T-helper 22 cell (primary cell): ENCODE measurements around the gene ADA.

Experiments used
- DNase-seq: peaks from one replicate; pipeline ENCODE4 v3.0.0-alpha.2; 2020; ENCODE audit warnings: low read depth

Gene ADA

DNA sequence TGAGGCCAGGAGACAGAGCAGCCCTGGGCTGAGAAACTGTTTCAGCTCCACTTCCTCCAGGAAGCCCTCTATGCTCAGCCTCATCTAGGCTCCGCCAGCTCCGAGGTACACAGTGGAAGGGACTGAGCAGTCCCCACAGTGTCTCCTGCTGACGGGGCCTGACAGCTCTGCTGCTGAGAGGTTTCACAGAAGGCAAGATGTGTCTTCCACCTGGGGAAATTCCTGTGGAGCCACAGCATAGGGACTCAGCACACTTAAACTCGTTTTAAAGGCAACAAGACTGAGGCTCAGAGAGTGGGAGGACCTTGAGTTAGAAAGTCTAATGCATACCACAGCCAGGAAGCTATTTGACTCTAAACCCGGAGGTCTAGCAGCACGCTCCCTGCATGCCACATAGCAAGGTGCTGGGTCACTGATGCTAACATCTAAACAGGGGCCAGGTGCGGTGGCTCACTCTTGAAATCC is 6.8 kb downstream of the ADA start:
- peak; percentile 52 for DNase-seq

DNA sequence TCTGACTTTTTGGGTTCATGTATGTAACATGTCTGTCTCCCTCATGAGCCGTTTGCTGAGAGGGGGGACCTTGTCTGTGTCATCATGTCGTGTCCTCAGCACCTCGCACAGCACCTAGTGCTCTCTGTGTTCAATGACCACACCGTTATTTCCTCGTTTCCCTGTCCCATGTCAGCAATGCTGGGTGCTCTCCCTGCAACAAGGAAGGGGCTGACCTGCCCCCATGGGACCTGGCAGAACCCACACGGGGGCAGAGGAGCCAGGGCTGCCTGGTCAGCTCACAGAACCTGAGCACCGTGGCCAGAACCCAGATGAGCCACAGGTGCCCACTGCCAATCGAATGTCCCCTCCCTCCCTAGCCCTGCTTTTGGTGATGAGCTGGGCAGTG is 7.3 kb downstream of the ADA start:
- no peak for DNase-seq

DNA sequence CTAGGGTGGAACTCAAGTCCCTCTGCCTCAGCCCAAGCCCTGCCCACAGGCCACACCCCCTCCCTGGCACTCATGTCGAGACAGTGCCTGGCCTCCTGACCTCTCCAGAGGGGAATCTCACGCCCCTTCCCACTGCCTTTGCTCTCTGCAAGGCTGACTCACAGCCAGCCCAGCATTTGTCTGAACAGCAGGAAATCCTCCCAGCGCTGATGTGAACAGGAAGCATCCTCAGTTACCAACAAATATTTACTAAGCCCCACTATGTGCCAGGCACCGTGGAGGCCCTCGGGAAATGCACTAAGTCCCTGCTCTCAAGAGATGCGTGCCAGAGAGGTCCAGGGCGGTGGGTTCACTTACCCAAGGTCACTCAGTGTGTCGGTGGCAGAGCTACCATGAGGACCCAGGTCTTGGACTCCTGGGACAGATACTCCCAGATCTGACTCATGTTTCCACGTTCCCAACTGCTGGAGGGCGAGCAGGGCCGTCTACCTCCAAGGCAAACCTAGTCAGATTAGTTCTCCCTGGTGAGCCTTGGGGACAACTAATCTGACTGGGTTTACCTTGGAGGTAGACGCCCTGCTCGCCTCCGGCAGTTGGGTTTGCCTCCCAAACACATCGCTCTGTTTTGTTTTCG is 7.8 kb downstream of the ADA start:
- peak; percentile 66 for DNase-seq

DNA sequence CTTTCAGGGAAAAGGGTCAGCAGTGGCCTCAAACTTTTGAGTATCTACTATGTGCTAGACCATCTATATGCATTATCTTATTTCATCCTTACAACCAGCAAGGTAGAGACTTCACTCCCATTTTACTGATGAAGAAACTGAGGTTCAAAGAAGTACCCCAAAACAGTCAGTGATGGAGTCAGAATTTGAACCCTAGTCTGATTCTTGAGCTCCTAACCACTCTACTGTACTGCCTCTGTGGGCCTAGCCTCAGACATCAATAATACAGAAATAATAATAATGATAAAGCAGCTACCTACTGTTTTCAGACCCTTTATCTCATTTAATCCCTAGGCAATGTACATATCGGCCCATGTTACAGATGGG is 8.4 kb downstream of the ADA start:
- DNase-seq = no peak

DNA sequence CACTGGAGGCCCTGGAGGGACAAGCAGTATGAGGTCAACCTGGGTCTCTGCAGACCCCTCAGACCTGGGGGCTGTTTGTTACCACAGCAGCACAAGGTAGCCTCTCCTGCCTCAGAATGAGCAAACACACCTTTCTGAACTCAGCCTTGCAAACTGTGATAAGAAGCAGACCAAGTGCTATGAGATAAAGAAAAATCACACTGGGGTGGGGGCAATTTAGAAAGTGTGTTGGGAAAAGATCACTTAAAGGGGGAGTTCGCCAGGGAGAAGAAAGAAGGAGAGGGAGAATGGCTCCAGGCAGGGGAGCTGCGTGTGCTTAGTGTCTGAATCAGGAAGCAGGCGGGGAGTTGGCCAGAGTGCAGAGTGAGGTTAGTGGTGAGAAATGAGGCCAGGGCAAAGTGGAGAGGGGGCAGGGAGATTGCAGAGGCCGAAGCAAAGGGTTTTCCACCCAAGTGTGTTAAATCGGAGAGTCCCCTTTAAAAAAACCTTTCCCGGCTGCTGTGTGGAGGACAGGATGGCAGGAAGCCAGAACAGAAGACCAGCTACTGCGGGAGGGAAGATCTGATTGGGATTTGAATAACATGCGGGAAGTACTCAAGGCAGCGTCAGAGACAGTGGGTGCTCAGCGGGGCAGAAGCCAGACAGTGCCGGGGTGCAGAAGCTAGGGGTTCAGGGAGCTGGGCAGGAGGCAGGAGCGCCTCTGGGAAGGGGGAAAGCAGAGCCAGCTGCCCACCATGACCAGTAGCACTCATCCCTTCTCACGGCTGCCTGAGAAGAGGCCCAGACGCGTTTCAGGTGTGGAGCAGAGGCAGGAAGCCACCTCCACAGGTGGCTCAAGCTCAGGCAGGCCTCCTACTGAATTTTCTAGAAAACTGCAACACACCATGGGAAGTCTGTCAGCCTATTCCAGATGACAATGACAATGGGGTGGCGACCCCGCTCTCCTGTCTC is 9.0 kb downstream of the ADA start:
- no peak for DNase-seq

DNA sequence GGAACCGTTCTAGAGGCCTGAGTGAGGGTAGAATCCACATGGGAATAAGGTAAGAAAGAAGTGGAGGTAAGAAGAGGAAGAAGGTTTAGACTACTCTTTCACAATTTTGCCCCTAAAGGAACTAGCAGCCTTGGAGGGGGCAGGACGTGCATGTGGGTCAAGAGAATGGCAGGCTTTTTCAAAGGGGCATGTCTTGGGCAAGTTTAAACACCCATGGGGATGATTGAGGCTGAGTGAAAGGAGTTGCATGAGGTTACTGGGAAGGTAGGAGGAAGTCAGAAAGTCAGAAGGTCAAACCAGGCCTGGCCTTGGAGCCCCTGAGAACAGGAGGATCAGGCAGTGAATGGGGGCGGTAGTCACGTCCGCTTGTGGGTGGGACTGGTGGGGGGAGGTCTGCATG is 10.2 kb downstream of the ADA start:
- no peak for DNase-seq

DNA sequence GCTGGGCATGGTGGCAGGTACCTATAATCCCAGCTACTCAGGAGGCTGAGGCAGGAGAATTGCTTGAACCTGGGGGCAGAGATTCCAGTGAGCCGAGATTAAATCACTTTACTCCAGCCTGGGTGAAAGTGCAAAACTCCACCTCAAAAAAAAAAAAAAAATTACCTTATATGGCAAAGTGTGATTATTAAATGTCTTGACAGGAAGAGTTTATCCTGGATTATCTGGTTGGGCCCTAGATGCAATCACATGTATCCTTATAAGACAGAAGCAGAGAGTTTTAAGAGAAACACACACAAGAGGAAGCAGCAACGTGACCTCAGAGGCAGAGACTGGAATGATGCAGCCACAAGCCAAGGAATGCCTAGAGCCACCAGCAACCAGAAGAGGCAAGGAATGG is 11.0 kb downstream of the ADA start:
- DNase-seq = no peak

DNA sequence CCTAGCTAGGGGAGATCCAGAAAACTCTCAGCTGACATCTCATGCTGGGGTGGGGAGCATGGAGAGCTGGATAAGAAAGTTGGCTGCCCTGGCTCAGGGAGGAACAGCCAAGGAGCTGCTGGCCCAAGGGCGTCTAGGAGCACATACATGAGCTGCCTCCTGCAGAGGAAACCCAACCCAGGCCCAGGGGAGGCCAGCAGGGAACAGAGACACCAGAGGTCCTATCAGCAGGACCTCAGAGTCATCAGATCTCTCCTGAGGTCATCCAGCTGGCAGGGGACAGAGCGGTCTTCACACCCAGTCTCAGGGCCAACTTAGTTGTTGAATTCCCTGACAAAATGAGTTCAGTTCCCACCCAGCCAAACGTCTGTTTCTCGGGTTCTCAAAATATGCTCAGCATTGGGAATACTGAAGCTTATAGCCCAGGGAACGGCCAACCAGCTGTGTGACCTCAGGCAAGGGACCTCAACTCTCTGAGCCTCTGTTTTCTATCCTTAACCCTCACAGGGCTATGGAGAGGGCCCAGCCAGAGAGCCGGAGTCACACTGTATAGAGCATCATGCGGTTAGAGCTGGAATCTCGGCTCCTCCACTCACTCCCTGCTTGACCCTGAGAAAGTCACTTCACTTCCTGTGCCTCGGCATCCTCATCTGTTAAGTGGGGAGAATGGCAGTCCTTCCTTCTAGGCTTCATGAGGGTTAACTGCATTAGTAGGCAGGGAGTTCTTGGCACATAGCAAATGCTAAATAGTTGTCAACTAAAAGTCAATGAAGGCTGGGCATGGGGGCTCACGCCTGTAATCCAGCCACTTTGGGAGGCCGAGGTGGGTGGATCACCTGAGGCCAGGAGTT is 13.8 kb downstream of the ADA start:
- DNase-seq = no peak

DNA sequence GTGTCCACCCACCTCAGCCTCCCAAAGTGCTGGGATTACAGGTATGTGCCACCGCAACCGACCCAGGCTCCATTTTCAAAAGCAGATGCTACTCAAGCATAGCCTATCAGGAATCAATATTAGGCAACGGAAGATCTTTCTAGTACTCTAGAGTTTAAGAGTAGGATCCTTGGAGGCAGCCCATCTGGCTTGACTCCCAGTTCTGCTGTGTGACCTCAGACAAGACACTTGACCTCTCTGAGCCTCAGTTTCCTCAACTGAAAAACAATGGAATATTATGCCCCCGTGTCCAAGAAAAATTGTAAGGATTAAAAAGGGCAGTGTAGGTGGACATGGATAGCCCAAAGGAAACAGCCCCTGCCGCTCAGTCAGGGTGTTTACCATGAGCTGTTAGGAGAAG is 14.5 kb downstream of the ADA start:
- no peak for DNase-seq

DNA sequence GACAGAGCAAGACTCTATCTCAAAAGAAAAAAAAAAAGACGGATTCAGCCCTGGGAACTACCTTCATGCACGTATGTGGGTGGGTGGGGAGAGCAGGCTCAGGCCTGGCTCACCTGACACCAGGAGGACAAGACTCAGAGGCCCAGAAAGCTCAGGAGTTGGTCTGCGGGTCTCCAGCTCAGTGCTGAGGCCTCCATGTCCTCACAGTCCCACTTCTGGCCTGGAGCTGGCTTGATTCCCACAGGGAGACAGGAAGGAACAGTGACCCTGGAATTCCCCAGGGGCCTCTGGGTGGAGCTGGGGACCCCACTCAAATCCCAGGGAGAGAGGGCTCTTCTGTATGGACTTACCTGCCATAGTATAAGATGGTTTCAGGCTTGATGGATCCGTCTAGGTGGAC is 15.6 kb downstream of the ADA start:
- DNase-seq = no peak

DNA sequence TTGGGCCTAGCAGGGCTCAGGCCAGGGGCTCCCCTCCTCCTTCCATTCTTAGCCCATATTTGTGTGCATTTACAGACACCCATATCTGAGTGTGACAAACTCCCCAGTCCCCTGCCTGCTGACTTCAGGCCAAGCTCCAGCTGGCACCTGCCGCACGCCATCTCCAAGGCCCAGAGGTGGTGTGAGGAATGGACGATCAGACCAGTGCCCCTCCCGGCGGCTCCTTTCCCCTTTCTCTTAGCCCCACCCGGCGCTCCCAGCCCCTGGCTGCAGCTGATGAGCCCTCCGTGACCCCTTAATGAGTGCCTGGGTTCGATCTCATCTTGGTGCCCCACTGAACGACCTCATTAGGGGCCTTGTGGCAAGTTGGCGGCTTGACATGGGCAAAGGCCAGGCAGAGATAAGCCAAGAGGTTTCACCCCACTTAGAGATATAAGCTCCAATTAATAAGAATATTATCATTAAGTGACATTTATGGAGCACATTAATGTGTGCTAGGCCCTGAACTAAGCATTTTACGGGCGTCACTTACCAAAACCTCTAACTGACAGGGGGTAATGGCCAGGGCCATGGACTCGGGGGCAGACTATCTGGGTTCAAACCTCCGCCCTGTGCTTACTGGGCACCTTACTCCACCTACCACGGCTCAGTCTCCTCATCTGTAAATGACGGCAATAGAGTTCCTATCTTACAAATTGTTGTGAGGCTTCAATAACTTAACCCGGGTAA is 17.5 kb downstream of the ADA start:
- no peak for DNase-seq

DNA sequence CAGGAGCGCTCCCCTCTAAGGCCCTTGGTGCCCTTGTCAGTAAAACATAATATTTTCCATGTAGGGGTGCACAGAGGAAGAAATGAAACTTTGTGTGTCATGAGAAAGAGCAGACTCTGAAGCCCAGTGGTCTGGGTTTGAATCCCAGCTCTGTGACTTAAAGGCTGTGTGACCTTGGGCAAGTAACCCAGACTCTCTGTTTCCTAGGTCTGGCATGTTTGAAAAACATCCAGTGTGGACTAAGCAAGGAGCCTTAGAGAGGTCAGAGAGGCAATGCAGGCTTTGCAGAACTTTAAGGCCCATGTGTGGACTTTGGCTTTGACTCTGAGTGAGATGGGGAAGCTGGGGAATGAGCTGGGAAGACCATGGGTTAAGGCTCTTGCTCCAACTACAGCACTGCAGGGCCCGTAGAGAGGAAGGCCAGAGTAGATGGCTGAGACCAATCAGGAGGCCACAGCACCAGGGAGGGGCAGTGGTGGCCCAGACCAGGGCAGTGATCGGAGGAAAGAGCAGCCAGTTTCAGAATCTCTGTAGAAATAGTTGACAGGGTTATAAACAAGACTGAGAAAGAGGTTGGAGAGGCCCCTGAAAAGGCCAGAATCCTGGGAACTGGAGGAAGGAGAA is 18.2 kb downstream of the ADA start:
- DNase-seq = no peak

DNA sequence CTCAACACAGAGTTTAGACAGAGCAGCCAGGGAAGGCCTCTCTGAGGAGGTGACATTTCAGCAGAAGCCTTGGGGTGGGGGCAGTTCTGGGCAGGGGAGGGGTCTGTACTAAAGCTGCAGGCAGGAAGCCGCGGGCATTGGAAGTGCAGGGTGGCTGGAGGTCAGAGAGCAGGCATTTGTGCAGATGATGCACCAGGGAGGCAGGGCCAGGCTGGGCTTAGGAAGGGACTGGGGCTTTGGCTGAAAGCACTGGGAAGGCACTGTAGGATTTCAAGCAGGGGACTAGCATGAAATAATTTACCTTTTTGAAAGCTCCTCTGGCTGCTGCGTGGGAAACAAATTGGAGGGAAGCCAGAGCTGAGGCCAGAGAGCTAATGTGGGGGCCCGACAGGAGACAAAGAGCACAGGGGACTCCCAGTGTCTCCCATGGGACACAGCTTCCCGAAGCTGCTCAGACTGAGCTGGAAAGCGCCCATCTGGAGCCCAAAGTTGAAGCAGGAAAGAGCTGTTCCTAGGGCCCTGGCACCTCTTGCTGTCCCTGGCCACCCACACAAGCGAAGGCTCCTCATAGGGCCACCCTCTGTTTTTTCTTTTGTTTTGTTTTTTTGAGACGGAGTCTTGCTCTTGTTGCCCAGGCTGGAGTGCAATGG is 19.3 kb downstream of the ADA start:
- no peak for DNase-seq

DNA sequence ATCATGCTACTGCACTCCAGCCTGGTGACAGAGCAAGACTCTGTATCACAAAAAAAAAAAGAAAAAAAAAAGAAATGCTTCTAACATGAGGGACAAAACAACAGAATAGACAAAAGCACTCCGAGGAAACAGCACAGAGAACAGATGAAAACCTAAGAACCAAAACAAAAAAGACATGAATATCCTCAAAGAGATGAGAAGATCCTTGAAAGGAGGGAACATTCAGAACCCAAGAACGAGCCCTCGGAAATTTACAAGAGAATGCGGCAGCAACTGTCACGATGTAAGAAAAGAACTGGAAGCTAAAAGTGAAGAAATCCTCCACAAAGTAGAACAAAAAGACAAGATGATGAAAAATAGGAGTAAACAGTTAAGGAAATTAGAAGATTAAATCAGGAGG is 21.2 kb downstream of the ADA start:
- no peak for DNase-seq

DNA sequence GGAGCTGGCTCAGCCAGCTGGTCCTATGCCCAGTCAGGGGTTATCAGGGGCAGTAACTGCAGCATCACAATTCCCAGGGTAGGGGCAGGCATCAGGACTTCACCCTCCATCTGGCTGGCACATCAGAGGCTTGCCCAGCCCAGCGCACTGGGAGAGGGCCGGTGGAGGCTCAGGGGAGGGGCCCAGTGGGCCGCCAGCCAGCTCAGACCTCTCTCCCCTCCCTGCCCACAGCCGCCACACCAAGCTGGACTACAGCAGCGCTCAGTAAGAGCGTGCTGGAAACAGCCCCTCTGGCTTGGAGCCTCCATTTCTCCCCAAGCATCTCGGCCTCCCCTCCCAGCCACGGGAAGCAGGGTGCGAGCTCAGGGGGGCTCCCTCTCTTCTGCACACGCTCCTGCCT is 22.0 kb downstream of the ADA start:
- no peak for DNase-seq

DNA sequence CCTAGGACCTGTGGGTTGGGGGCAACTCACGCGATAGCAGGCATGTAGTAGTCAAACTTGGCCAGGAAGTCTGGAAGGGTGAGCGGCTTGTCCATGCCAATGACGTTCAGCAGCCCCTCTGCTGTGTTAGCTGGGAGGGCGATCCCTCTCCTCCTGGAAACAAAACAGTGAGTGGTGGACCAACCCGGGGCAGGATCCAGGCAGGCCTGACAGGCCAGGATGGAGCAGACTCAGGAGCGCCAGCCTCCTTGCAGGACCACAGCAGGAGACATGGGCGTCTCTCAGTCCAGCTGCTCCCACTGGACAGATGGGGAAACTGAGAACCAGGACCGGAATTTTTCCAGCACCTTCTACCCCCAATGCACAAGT is 22.5 kb downstream of the ADA start:
- no peak for DNase-seq

DNA sequence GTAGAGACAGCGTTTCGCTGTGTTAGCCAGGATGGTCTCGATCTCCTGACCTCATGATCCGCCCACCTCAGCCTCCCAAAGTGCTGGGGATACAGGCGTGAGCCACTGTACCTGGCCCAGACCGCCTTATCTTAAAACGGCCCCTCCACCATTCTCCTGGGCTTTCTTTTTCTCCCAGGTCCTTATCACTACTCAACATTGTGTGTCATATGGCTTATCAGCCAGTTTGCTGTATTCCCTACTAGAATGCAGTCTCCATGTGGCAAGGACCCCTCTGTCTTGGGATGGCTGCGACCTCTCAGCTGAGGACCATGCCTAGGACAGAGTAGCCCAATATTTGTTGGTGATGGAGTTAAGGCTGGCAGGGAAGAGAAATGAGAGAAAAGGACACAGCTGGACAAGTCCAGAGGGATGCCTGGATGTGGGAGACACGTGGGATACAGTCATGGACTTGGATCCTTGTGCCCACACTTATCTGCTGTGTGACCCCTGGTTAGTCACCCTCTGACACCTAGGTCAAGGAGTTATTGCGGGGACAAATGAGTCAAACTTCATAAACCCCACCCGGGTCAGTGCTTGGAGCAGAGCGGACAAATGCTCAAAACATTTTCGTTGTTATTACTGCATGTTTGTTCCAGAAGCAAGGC is 24.0 kb downstream of the ADA start:
- DNase-seq = no peak

DNA sequence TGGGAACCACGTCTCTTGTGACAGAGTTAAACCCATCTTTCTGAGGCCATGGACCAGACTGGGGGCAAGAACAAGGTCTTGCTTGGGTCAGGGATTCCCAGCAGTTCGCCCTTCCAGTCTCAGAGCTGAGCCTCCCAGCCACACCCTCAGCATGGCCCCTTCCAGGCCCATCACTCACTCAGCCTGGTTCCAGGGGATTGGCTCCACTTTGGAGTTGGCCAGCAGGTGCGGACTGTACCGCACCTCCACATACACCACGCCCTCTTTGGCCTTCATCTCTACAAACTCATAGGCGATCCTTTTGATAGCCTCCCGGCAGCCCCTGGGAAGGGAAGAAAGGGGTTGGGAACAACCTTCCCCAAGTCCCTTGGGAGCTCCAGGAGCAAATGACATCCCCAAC is 25.2 kb downstream of the ADA start:
- no peak for DNase-seq

DNA sequence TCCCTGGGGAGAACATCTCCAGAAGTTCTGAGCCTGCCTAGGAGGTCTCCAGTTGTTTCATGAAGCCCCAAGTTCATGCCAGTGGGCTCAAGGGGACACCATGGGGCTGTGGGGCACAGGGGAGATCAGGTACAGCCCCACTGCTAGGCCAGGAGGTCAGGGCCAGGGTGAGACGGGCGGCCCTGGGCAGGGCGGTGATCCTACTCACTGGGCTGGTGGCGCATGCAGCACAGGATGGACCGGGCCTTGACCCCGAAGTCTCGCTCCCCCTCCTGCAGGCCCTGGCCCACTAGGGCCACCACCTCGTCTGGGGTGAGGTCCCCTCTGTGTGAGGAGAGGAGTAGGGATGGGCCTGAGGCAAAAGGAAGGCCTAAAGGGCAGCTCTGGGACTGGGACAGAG is 26.1 kb downstream of the ADA start:
- no peak for DNase-seq

DNA sequence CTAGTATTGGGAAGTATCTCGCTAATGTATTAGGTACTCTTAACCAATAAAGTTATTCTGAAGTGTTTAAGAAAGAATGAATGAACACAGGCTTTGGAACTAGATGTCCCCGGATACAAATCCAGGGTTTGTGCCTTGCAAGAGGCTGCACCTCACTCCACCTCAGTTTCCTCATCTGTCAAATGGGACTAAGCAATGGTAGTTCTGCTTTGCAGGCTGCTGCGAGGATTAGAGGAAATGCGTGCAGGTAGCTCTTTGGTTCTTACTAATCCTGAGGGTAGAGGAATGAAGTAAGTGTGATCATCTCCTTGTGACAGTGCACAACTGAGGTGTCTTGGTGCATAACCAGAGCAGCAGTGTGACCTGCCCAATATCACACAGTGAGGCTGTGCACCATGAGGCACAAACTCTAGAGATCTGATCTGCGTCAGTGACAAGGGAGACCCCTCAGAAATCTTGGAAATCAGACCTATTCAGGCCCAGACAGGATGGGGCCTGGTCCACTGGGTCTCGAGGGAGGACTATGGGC is 26.7 kb downstream of the ADA start:
- DNase-seq = no peak
